ENCODE measurements around the gene TAF4. TPM values are rescaled to one million over a fixed set of nuclear protein-coding genes. Genes with fewer than 3 reads are reported as not detected.

The TAF4 gene
- total RNA-seq, 1 donor from 2014 or later: 6.5 TPM

DNA sequence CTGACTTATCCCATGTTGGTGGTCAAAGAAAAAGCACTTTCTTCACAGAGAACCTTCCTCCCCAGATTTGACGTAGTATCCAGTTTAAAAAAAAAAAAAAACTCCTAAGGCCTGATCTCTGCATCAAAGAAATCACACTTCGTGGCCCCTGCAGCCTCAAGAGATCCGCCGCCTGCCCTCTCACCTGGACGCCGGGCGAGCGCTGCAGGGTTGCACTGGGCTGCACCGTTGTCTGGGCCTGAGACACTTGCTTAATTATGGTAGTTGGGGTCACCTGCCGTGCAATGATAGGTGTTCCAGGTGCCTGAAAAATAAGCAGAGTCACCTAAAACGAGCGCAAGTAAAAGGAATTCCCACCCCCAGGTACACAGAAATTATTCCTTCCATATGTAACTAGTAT lies 53.0 kb downstream of the TAF4 start:
- TF ChIP-seq, protein P1, sequence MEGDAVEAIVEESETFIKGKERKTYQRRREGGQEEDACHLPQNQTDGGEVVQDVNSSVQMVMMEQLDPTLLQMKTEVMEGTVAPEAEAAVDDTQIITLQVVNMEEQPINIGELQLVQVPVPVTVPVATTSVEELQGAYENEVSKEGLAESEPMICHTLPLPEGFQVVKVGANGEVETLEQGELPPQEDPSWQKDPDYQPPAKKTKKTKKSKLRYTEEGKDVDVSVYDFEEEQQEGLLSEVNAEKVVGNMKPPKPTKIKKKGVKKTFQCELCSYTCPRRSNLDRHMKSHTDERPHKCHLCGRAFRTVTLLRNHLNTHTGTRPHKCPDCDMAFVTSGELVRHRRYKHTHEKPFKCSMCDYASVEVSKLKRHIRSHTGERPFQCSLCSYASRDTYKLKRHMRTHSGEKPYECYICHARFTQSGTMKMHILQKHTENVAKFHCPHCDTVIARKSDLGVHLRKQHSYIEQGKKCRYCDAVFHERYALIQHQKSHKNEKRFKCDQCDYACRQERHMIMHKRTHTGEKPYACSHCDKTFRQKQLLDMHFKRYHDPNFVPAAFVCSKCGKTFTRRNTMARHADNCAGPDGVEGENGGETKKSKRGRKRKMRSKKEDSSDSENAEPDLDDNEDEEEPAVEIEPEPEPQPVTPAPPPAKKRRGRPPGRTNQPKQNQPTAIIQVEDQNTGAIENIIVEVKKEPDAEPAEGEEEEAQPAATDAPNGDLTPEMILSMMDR (conservative IDR thresholded peaks at IDR 0.05; ENCODE audit: low read depth, low read length): no peak
- no peak for DNase-seq (ENCODE audit: low read depth)
- H3K4me3 ChIP-seq (ENCODE audit: low read depth, low read length): no peak overlapping the region

DNA sequence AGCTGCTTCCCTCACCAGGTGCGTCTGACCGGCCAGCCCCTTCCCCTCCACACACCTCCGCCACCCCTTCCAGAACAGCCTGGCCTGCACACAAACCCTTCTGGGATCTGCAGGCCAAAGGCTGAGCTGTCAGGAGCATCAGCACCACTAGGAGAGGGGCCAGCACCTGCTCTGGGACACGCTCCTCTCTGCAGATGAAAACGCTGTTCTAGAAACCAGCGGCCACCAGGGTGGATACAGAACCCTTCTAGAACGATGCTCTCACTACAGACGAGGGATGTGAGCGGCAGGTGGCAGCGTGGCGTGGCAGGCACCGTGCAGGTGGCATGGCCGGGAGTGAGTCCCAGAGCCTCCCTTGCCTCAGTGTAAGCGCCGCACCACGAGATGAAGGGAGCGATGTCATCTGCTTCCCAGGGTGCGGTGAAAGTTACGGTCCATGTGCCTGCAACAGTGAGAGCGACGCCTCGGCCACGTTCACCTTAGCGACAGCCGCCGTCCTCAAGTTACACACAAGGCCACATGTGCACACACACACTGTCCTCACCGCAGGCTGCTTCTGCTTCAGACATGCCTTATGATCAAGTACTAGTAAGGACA lies 53.6 kb downstream of the TAF4 start:
- no peak overlapping the region for H3K4me3 ChIP-seq (ENCODE audit: low read depth, low read length)
- DNase-seq (ENCODE audit: low read depth): no peak
- TF ChIP-seq, protein P1 (conservative IDR thresholded peaks at IDR 0.05; ENCODE audit: low read depth, low read length): no peak

DNA sequence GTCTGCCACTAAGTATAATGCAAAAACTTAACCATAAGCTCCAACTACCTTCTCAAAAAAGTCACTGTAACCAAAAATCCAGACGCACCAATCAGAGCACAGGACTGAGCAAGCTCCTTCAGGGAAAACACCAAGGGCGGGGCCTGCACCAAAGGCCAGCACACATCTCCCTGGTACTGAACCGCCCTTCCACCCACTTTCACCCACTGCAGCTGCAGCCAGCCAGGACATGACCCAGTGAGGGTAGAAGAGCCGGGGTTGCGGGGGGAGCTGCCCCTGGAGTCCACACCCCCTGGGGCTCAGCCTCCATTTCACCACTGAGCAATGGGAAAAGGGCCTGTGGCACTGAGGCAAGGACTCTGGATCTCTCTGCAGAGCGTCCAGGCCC lies 54.3 kb downstream of the TAF4 start:
- no peak for DNase-seq (ENCODE audit: low read depth)
- no peak overlapping the region for H3K4me3 ChIP-seq (ENCODE audit: low read depth, low read length)
- TF ChIP-seq, protein P1 (conservative IDR thresholded peaks at IDR 0.05; ENCODE audit: low read depth, low read length): no peak

DNA sequence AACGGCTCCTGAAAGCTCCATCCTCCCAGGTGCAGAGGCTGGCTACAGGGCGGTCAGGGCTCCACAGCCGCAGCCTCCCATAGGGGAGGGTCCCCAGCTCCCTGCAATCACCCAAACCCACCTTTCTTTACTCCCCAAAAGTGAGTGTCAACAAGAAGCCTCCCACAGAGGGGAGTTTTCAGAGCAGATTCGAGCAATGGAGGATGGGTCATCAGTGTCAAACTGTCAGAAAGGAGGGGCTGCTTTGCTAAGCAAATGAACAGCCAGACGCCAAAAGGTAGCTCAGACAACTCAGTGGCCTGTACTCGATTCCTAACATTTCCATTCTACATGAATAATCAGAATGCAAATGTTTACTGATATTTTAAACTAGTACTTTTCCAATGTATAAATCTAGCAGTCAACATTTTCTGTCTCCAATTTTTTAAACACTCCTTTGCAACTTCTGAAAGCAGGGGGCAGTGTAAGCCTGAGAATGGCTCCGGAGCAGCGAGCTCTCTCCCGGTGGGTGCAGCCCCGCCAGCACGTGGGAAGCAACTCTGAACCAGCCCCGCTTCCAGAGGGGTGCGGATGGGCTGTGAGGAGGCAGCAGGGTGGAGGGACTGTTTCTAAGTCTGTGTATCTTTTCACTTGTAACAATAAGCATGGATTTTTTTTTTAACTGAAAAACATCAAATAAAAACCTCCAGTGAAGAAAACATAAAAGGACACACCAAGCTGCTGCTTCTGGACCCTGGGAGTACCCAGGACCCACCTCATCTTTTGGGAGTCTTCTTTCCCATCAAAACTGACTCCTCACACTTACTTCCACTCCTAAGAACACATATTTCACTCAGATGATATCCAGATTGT lies 54.9 kb downstream of the TAF4 start:
- DNase-seq (ENCODE audit: low read depth): no peak

DNA sequence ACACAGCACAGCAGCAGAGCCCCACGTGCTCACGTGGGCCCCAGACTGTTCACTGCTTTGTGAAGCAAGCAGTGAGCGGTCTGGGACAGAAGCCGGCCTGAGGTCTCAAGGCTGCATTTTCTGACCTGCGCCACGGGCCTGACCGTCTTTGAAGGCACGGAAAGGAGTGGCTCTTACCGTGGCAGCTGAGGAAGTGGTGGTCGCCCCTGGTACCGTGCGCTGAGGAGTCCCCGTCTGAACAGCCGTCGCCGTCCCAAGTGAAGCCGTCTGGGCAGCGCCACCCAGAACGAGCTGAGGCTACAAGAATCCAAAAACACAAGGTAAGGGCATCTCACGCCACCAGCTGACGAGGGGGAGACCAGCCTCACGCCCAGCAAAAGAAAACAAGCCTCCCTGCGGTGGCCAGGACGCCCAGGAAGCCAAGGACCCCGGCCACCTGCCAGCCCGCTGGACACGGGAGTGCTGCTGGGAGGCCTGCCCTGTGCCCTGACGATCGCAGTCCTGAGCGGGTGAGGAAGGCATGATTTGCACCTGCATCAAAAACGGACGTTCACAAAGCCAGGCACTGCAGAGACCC lies 55.7 kb downstream of the TAF4 start:
- H3K4me3 ChIP-seq (ENCODE audit: low read depth, low read length): no peak overlapping the region
- no peak for DNase-seq (ENCODE audit: low read depth)
- TF ChIP-seq, protein P1 (conservative IDR thresholded peaks at IDR 0.05; ENCODE audit: low read depth, low read length): no peak

More for the DNA sequence above, 54.9 kb downstream of the TAF4 start:
- no peak overlapping the region for H3K4me3 ChIP-seq (ENCODE audit: low read depth, low read length)
- TF ChIP-seq, protein P1 (conservative IDR thresholded peaks at IDR 0.05; ENCODE audit: low read depth, low read length): peak; percentile 66

DNA sequence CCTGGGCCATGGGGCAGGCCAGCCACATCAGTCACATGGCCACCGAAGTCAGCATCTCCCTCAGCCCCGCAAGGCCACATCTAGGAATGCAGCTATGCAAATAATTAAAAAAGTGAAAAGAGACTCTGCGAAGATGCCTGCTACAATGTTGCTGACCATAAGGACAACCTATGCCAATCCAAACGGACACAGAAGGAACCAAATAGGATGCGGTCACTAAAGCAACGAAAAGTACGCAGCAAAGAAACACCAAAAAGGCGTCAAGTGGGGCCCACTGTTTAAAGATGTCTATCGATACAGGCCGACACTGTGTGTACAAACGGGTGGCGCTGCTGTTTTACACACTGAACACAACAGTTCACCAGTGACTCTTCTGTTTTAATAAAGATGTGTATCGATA lies 56.4 kb downstream of the TAF4 start:
- no peak overlapping the region for H3K4me3 ChIP-seq (ENCODE audit: low read depth, low read length)
- DNase-seq (ENCODE audit: low read depth): no peak
- TF ChIP-seq, protein P1 (conservative IDR thresholded peaks at IDR 0.05; ENCODE audit: low read depth, low read length): no peak
